IPS-NIHi11 (cell line): ENCODE measurements around the gene SLC25A22.

Experiments
- DNase-seq: peaks from one replicate; pipeline ENCODE4 v3.0.0; 2012; ENCODE audit warnings: mixed read lengths, low spot score

SLC25A22 gene

DNA sequence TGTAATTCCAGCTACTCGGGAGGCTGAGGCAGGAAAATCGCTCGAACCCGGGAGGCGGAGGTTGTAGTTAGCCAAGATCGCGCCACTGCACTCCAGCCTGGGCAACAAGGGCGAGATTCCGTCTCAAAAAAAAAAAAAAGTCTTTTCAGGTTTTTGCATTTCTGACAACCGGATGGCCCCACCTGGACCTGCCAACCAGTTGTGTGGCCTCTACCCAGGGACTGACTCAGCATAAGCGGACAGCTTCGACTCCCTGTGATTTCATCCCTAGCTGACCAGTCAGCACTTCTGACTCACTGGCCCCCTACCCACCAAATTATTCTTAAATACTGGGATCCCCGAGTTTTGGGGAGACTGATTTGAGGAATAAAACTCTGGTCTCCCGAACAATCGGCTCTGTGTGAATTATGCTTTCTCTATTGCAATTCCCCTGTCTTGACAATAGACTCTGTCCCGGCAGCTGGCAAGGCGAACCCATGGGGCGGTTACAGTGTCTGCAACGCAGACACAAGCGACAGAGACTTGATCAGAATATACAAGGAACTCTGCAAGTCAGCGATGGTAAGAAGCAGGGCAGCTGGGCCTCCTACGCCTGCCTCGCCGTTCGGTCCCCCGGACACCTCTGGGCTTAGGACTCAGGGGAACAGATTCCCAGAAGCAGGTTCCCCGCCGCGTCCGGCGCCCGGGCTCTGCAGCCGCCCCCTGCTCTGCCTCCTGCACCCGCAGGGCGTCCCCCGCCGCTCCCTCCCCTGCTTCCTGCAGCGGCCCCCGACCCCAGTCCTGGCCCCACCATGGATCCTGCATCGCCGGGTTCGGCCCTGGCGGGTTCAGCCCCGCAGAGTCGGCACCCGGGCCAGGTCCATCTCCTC is 51.6 kb downstream of the SLC25A22 start:
- DNase-seq = no peak

DNA sequence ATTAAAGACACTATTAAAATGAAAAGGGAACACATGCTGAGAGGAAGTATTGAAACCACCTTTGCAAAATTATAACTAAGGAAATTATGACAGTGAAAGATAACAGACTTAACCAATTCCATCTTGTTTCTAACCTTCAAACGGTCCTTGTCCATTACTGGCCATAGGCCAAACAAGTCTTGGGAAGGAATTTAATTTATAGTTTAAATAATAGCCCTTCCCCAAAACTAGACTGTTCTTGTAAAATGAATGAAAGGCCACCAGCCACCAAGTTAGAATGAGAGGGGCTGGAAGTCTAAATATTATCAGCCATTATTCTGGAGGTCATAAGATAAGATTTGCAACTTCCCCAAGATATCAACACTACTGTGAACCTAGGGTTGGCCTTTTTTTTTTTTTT is 52.7 kb downstream of the SLC25A22 start:
- no peak for DNase-seq

DNA sequence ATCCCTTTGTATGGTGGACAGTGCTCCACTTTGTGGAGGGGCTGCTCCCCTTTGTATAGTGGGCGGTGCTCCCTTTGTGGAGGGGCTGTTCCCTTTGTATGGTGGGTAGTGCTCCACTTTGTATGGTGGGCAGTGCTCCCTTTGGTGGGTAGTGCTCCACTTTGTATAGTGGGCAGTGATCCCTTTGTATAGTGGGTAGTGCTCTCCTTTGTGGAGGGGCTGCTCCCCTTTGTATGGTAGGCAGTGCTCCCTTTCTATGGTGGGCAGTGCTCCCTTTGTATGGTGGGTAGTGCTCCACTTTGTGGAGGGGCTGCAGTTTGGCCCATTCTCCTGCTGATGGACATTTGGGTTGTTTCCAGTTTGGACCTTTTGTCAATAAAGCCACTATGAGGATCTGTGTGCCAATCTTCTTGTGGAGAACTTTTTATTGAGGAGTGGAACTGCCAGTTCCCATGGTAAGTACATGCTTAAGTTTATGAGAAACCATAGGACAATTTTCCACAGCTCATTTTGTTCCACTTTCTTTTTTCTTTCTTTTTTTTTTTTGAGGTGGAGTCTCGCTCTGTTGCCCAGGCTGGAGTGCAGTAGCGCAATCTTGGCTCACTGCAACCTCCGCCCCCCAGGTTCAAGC is 55.4 kb downstream of the SLC25A22 start:
- DNase-seq = no peak

DNA sequence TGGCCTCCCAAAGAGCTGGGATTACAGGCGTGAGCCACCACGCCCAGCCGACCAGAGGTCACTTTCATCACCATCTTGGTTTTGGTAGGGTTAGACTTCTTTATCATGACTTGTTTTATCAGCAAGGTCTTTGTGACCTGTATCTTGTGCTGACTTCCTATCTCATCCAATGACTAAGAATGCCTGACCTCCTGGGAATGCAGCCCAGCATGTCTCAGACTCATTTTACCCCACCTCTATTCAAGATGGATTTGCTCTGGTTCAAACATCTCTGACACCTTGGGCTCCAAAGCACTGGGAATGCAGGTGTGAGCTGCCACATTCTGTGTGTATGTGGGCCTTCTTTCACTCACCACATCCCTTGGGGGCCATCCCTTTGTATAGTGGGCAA is 55.9 kb downstream of the SLC25A22 start:
- DNase-seq = no peak
